Activated naive CD8-positive, alpha-beta T cell treated with anti-CD3 and anti-CD28 coated beads, Interleukin-2, amount 50 U/mL, for 24 hours (primary cell): ENCODE measurements around the gene ADM2.

Experiments used
- ATAC-seq: fragments of 150-1000 bp; cut with Tn5 transposase; one replicate; pipeline ENCODE4 v1.10.0; 2021
- DNase-seq: peaks from one replicate; pipeline ENCODE4 v3.0.0; 2021
- H3K27ac Mint-ChIP-seq: one replicate; pipeline ENCODE4 v1.8.0; 2021; ENCODE audit warnings: mild to moderate bottlenecking, mixed read lengths
- H3K27me3 Mint-ChIP-seq: one replicate; pipeline ENCODE4 v1.8.0; 2021; ENCODE audit warnings: mixed read lengths
- H3K36me3 Mint-ChIP-seq: one replicate; pipeline ENCODE4 v1.8.0; 2021; ENCODE audit warnings: low read depth, mixed read lengths
- H3K4me1 Mint-ChIP-seq: one replicate; pipeline ENCODE4 v1.8.0; 2021; ENCODE audit warnings: mixed read lengths
- H3K4me3 Mint-ChIP-seq: one replicate; pipeline ENCODE4 v1.8.0; 2021; ENCODE audit warnings: mild to moderate bottlenecking, moderate library complexity, mixed read lengths
- H3K9me3 Mint-ChIP-seq: one replicate; pipeline ENCODE4 v1.8.0; 2021; ENCODE audit warnings: mixed read lengths

The ADM2 gene

DNA sequence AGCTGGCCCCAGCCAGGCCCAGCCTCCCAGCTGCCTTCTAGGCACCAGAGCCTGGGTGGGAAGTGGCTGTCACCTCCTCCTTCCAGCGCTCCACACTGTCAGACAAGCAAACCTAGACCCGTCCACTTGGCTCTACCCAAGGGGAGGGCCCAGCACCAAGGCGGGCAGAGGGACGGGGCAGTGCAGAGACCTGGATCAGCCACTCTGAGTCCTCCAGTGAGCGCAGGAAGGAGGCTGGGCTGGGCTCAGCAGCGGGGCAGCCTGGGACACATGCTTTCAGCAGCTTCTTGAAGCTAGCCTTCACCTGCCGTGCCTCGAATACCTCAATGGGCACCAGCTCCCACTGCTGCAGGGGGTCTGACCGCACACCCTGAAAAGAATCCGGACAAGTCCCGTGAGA is 25.3 kb upstream of the ADM2 start:
- peaks cover 28% of the 10 kb centered on the region for H3K36me3 Mint-ChIP-seq
- ATAC-seq (no peak), DNase-seq (no peak)
- H3K27ac Mint-ChIP-seq, result no peak overlapping the region
- no peak overlapping the region for H3K4me3 Mint-ChIP-seq
- no peaks in the 10 kb centered on the region for H3K27me3 Mint-ChIP-seq
- H3K9me3 Mint-ChIP-seq, result no peaks in the 10 kb centered on the region
- H3K4me1 Mint-ChIP-seq, result peaks cover 16% of the 10 kb centered on the region

DNA sequence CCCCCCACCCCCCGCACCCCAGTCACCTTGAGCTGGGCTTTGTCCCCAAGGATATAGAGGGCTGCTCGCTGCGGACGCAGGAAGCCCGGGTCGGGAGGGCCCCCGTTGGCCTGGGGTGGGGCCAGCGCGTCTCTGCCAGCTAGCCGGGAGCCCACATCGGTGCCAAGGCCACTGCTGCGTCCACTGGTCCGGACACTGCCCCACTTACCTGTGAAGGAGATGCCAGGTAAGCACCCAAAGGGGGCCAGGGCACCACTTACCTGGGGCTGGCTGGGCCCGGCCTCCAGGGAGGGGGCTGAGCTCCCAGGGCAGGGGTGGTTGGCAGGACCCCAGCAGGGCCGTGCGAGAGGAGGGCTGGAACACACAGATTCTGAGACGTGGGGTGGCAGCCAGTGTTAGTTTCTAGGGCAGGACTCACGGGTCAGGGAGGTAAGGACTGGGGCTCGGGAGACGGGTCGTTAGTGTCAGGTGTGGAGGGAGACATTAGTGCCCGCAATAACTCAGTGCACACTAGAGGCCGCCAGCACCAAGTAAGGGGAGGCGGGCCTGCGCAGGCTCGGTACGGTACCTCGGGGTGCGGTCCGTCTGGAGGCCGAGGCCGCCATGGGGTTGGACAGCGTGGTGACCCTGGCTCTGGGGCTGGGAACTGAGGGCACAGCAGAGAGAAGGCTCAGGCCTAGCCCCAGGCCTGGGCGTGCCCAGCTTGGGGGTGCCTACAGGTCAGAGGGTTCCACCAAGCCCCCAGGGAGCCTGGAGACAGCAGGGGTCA is 24.7 kb upstream of the ADM2 start:
- H3K27me3 Mint-ChIP-seq, result no peaks in the 10 kb centered on the region
- no peak for ATAC-seq
- H3K27ac Mint-ChIP-seq, result no peak overlapping the region
- H3K4me3 Mint-ChIP-seq, result no peak overlapping the region
- H3K36me3 Mint-ChIP-seq, result peaks cover 23% of the 10 kb centered on the region
- H3K9me3 Mint-ChIP-seq, result no peaks in the 10 kb centered on the region
- DNase-seq, result no peak
- peaks cover 16% of the 10 kb centered on the region for H3K4me1 Mint-ChIP-seq

GRCh38 chr22:50459016-50459415 is 22.3 kb upstream of the ADM2 start:
- no peak for ATAC-seq
- H3K4me3 Mint-ChIP-seq, result no peak overlapping the region
- no peaks in the 10 kb centered on the region for H3K9me3 Mint-ChIP-seq
- H3K4me1 Mint-ChIP-seq, result peaks cover 2% of the 10 kb centered on the region
- peaks cover 16% of the 10 kb centered on the region for H3K36me3 Mint-ChIP-seq
- no peak for DNase-seq
- no peaks in the 10 kb centered on the region for H3K27me3 Mint-ChIP-seq
- no peak overlapping the region for H3K27ac Mint-ChIP-seq

DNA sequence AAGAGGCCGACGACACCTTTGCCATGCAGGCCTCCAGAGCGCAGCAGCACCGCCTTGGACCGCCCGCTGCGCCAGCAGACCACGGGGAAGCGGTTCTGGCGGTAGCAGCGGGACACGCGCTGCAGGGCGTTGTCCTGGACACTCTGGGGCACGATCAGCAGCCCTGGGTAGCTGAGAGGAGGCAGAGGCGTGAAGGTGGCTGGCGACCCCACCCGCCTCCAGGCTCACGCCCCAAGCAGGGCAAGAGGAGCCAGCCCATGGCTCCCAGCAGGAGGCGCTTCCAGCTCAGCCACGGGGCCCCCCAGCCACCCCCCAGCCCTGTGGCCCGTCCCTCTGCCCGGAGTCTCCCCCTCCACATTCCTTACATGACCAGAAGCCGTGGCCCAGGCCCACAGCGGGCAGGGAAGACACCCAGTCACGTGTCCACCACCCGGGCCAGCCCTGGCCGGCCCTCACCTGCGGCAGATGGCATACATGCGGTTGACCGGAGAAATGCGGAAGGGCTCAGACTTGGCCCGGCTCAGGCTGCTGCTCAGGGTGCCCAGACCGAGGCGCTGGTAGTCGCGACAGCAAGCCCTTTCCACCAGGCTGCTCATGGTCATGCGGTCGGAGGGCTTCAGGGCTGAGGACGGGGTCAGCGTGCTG is 21.7 kb upstream of the ADM2 start:
- Mint-ChIP-seq H3K4me1 (no peaks in the 10 kb centered on the region), H3K36me3 (peaks cover 13% of the 10 kb centered on the region), H3K4me3 (no peak overlapping the region), H3K9me3 (no peaks in the 10 kb centered on the region), H3K27ac (no peak overlapping the region), H3K27me3 (no peaks in the 10 kb centered on the region)
- ATAC-seq (no peak), DNase-seq (no peak)

DNA sequence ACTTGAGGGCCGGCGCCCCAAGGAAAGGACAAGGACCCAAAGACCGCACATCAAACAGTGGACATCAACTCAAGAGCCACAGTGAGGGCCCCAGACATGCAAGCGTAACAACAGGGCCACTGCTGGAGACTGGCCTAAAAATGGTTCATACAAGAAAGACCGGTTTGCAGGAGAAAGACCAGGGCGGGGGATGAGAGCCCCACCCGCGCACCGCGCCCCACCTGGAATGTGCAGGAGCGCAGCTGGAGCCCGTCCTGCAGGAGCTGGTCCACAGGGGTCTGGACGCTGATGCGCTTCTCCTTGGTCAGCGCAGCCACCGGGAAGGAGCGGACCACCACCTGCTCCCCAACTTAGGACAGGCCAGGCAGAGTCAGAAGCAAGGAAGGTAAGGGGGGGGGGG is 20.4 kb upstream of the ADM2 start:
- Mint-ChIP-seq H3K4me1 (no peaks in the 10 kb centered on the region), H3K36me3 (peaks cover 13% of the 10 kb centered on the region), H3K9me3 (no peaks in the 10 kb centered on the region), H3K27me3 (no peaks in the 10 kb centered on the region), H3K4me3 (no peak overlapping the region), H3K27ac (no peak overlapping the region)
- ATAC-seq, result no peak
- no peak for DNase-seq

GRCh38 chr22:50461536-50461935 is 19.8 kb upstream of the ADM2 start:
- H3K27me3 Mint-ChIP-seq, result no peaks in the 10 kb centered on the region
- H3K27ac Mint-ChIP-seq, result no peak overlapping the region
- H3K4me1 Mint-ChIP-seq, result no peaks in the 10 kb centered on the region
- H3K4me3 Mint-ChIP-seq, result no peak overlapping the region
- no peak for ATAC-seq
- H3K9me3 Mint-ChIP-seq, result no peaks in the 10 kb centered on the region
- H3K36me3 Mint-ChIP-seq, result peaks cover 16% of the 10 kb centered on the region
- no peak for DNase-seq

DNA sequence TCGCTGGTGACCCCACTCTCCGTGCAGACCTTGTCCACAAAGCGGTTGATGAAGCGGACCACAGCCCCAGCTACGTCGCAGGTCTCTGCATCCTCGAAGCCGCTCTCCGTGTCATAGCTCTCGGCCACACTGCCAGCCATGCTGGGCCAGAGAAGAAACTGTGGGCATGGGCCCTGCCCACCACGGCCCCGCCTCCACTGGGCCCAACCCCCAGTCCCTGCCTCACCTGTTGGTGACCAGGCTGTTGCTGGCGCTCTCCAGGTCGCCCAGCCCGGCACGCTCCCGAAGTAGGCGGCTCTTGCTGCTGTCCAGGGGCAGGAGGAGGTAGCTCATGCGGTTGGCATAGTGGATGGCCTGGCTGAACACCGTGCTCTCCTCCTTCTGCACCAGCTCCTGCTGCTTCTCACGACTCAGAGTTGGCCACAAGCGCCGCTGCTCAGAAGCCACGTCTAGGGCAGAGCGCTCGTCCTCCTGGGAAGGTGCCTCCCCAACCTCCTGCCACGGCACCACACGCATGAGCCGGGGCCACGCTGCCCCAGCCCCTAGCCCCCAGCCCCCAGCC is 19.3 kb upstream of the ADM2 start:
- DNase-seq, result no peak
- Mint-ChIP-seq H3K27ac (no peak overlapping the region), H3K27me3 (no peaks in the 10 kb centered on the region), H3K36me3 (peaks cover 21% of the 10 kb centered on the region), H3K4me3 (no peak overlapping the region), H3K9me3 (no peaks in the 10 kb centered on the region), H3K4me1 (peaks cover 4% of the 10 kb centered on the region)
- no peak for ATAC-seq

DNA sequence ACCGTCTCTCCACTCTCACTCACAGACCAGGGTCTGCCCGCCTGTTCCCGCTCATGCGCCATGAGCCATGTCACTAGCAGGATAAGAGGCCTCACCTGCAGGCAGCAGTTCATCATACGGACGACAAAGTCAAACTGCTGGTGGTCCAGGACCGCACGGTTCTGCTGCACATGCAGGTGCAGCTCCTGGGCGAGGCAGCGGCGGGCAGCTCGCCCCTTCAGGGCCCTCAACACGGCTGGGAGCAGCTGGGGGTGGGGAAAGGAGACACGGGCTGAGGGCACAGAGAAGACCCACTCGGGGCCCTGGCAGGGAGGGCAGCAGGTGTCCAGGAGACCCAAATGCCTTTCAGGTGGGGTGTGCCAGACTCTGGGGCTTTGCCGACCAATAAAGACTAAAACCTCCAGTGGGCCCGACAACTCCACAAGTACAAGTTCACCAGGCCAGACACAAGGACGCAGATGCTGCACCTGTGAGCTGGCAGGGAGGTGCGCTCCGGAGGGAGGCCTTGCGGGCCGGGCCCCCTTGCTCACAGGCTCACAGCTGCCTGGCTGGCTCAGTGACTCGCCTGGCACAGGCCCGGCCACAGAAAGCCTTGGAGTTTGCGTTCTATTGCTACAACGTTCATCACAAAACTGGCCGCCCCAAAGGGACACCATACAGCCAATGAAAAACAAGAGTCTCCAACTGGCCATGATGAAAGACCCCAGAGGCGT is 18.0 kb upstream of the ADM2 start:
- Mint-ChIP-seq H3K4me3 (no peak overlapping the region), H3K36me3 (peaks cover 16% of the 10 kb centered on the region), H3K27me3 (no peaks in the 10 kb centered on the region), H3K27ac (no peak overlapping the region), H3K4me1 (peaks cover 9% of the 10 kb centered on the region), H3K9me3 (no peaks in the 10 kb centered on the region)
- DNase-seq (no peak), ATAC-seq (no peak)

GRCh38 chr22:50464451-50464850 is 16.9 kb upstream of the ADM2 start:
- Mint-ChIP-seq H3K4me3 (no peak overlapping the region), H3K9me3 (no peaks in the 10 kb centered on the region), H3K4me1 (peaks cover 20% of the 10 kb centered on the region), H3K36me3 (peaks cover 16% of the 10 kb centered on the region), H3K27ac (no peak overlapping the region), H3K27me3 (no peaks in the 10 kb centered on the region)
- DNase-seq, result no peak
- ATAC-seq, result no peak

DNA sequence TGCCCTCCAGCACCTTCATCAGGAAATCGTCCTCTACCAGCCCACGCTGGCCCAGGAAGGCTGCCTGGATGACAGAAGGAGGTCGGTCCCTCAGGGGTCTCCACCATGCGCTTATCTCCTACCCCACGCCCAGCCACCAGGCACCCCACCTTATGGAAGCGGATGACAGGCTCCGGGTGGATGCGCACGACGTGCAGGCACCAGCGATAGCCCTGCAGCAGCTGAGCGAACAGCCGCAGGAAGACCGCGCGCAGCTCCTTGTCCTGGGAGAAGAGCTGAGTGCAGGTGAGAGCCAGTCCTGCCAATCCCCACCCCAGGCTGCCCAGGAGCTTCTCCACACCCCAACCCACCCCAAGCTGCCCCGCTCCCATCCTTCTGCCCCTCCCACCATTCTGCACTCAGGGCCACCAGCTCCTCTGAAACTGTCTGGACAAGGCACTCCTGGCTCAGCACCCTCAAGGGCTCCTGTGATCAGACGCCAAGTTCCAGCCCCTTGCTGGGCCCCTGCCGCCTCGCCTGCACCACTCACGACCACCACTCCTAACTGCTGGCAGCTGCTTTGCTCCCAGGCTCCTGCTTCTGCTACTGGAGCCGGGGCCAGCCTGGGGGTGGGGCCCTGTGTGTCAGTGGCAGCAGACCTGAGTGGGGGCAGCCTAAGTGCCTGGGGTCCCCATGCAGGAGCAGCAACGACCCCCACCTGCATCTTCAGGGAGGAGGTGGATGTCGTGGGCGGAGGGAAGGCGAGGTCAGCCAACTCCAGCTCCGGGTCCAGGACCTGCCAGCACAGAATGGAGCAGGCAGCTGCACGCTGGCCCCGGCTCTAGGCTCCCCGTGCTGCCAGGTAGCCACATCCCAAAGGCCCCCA is 16.0 kb upstream of the ADM2 start:
- Mint-ChIP-seq H3K36me3 (peaks cover 16% of the 10 kb centered on the region), H3K27ac (no peak overlapping the region), H3K9me3 (no peaks in the 10 kb centered on the region), H3K27me3 (no peaks in the 10 kb centered on the region), H3K4me3 (no peak overlapping the region), H3K4me1 (peaks cover 28% of the 10 kb centered on the region)
- ATAC-seq (no peak), DNase-seq (no peak)

- ATAC-seq, result no peak
- H3K27ac Mint-ChIP-seq, result no peak overlapping the region
These were observed 14.0 kb upstream of the ADM2 start for GRCh38 chr22:50467341-50467740.

GRCh38 chr22:50467773-50468440 is 13.4 kb upstream of the ADM2 start:
- DNase-seq, result no peak
- Mint-ChIP-seq H3K27ac (no peak overlapping the region), H3K36me3 (peaks cover 13% of the 10 kb centered on the region), H3K4me3 (peak overlapping the region; percentile 17), H3K4me1 (peaks cover 54% of the 10 kb centered on the region), H3K9me3 (no peaks in the 10 kb centered on the region), H3K27me3 (no peaks in the 10 kb centered on the region)
- ATAC-seq, result no peak

More at GRCh38 chr22:50467341-50467740, 14.0 kb upstream of the ADM2 start:
- DNase-seq, result no peak
- no peak overlapping the region for H3K4me3 Mint-ChIP-seq
- no peaks in the 10 kb centered on the region for H3K9me3 Mint-ChIP-seq
- no peaks in the 10 kb centered on the region for H3K27me3 Mint-ChIP-seq
- H3K36me3 Mint-ChIP-seq, result peaks cover 13% of the 10 kb centered on the region
- peaks cover 48% of the 10 kb centered on the region for H3K4me1 Mint-ChIP-seq

- no peak for ATAC-seq
- H3K36me3 Mint-ChIP-seq, result peaks cover 13% of the 10 kb centered on the region
- H3K27ac Mint-ChIP-seq, result peak overlapping the region; percentile 93
- peak overlapping the region; percentile 62 for H3K4me3 Mint-ChIP-seq
- peaks cover 61% of the 10 kb centered on the region for H3K4me1 Mint-ChIP-seq
- DNase-seq, result no peak
- H3K9me3 Mint-ChIP-seq, result no peaks in the 10 kb centered on the region
- H3K27me3 Mint-ChIP-seq, result no peaks in the 10 kb centered on the region
These were observed 12.7 kb upstream of the ADM2 start for GRCh38 chr22:50468626-50469025.
